Uterus (tissue), 4 donors: ENCODE results near the gene FHIT. TPM values are rescaled to one million over a fixed set of nuclear protein-coding genes. Genes with fewer than 3 reads are reported as not detected.

Experiments used
- DNase-seq, 2 donors: peaks; one replicate each; pipeline ENCODE4 v3.0.0-alpha.2; 2019 to 2020
- H3K27ac ChIP-seq, 2 donors: fragments of 200-600 bp; sonication (generic); 1 replicate in 1 of 2; 2 replicates in 1 of 2; pipeline ENCODE4 v1.5.1; 2016 to 2018
- H3K27me3 ChIP-seq, 2 donors: fragments of 200-600 bp; sonication (generic); one replicate each; pipeline ENCODE4 v1.5.1; 2018 to 2019; ENCODE audit warnings: control low read depth in 1 of 2
- H3K36me3 ChIP-seq, 2 donors: fragments of 200-600 bp; sonication (generic); one replicate each; pipeline ENCODE4 v1.5.1; 2019; ENCODE audit warnings: control low read depth in 1 of 2
- H3K4me1 ChIP-seq, 2 donors: fragments of 200-600 bp; sonication (generic); one replicate each; pipeline ENCODE4 v1.5.1; 2018 to 2019; ENCODE audit warnings: control low read depth in 1 of 2
- H3K4me3 ChIP-seq, 2 donors: fragments of 200-600 bp; sonication (generic); 1 replicate in 1 of 2; 2 replicates in 1 of 2; pipeline ENCODE4 v1.5.1; 2018 to 2019; ENCODE audit warnings: mild to moderate bottlenecking in 1 of 2
- H3K9me3 ChIP-seq, 2 donors: fragments of 200-600 bp; sonication (generic); one replicate each; pipeline ENCODE4 v1.5.1; 2019; ENCODE audit warnings: control low read depth in 1 of 2
- POLR2A ChIP-seq, 2 donors: fragments of 450-650 bp; IDR thresholded peaks; one replicate each; pipeline ENCODE4 v1.6.1; 2016; ENCODE audit warnings: antibody characterized with exemption in 2 of 2, mild to moderate bottlenecking in 1 of 2, moderate library complexity in 1 of 2
- intact Hi-C: fragments of 100-400 bp; cut with DNase I; formaldehyde crosslinking; loops from one replicate; pipeline ENCODE4 v1.15.1; 2023; ENCODE audit warnings: low total_unique reads
- total RNA-seq, 4 donors: library from RNA; depleted of rRNA in 3 of 4; stranded (reverse); fragments of >200 nt in 3 of 4; gene quantifications; one replicate each; pipeline versions ENCODE4 v1.1.0 to v1.2.4, GENCODE V29; 2014 to 2023
- TF ChIP-seq, protein P1 (sequence below), 4 experiments: fragments of 200-600 bp in 2 of 4; fragments of 450-650 bp in 2 of 4; sonication (generic) in 2 of 4; IDR thresholded peaks; one replicate each; pipeline ENCODE4 v1.5.1; 2016 to 2019; ENCODE audit warnings: antibody characterized with exemption in 4 of 4, mild to moderate bottlenecking in 2 of 4, moderate library complexity in 1 of 4
- donor health status: DM: yes; HTN: yes; CAD: no.

FHIT gene
- total RNA-seq, 4 donors from 2014 or later, result 1.3 to 15.2 (median 7.3) TPM

GRCh38 chr3:59839810-59840515 is 1411.3 kb downstream of the FHIT start:
- no peak overlapping the region for H3K27ac ChIP-seq
- TF ChIP-seq, protein P1, sequence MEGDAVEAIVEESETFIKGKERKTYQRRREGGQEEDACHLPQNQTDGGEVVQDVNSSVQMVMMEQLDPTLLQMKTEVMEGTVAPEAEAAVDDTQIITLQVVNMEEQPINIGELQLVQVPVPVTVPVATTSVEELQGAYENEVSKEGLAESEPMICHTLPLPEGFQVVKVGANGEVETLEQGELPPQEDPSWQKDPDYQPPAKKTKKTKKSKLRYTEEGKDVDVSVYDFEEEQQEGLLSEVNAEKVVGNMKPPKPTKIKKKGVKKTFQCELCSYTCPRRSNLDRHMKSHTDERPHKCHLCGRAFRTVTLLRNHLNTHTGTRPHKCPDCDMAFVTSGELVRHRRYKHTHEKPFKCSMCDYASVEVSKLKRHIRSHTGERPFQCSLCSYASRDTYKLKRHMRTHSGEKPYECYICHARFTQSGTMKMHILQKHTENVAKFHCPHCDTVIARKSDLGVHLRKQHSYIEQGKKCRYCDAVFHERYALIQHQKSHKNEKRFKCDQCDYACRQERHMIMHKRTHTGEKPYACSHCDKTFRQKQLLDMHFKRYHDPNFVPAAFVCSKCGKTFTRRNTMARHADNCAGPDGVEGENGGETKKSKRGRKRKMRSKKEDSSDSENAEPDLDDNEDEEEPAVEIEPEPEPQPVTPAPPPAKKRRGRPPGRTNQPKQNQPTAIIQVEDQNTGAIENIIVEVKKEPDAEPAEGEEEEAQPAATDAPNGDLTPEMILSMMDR (IDR thresholded peaks at IDR 0.05), result no peak
- no peak for TF ChIP-seq POLR2A (IDR thresholded peaks at IDR 0.05)
- no peaks in the 10 kb centered on the region for H3K36me3 ChIP-seq
- H3K4me1 ChIP-seq, result no peaks in the 10 kb centered on the region
- no peak for DNase-seq
- intact Hi-C loops, result no loop called here
- no peaks in the 10 kb centered on the region for H3K27me3 ChIP-seq
- no peaks in the 10 kb centered on the region for H3K9me3 ChIP-seq
- H3K4me3 ChIP-seq, result no peak overlapping the region

DNA sequence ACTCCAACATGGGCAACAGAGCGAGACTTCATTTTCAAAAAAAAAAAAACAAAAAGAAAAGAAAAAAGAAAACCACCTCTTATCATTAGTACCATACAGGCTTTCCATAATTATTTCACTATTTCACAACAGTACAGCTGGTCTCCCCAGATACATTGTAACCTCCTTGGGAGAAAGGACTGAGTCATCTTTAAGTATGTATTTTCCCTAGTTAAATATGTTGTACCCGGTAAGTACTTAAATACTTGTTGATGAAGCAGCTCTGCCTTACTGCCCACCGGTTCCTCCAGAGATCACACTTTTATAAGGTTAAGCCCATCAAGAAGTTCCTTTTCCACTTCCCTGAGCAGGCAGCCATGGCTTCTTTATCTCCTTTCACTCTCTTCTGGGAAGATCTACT is 1412.0 kb downstream of the FHIT start:
- no peaks in the 10 kb centered on the region for H3K27me3 ChIP-seq

GRCh38 chr3:59836531-59836930 is 1414.7 kb downstream of the FHIT start:
- Histone ChIP-seq H3K9me3 (no peaks in the 10 kb centered on the region), H3K27ac (no peak overlapping the region), H3K4me3 (no peak overlapping the region), H3K4me1 (no peaks in the 10 kb centered on the region), H3K36me3 (no peaks in the 10 kb centered on the region), H3K27me3 (no peaks in the 10 kb centered on the region)
- no peak for TF ChIP-seq POLR2A (IDR thresholded peaks at IDR 0.05)
- TF ChIP-seq, protein P1 (IDR thresholded peaks at IDR 0.05), result no peak
- no peak for DNase-seq
- intact Hi-C loops, result no loop called here

More for the DNA sequence above, 1412.0 kb downstream of the FHIT start:
- no peak for DNase-seq
- Histone ChIP-seq H3K27ac (no peak overlapping the region), H3K4me1 (no peaks in the 10 kb centered on the region), H3K9me3 (no peaks in the 10 kb centered on the region), H3K36me3 (no peaks in the 10 kb centered on the region), H3K4me3 (no peak overlapping the region)
- no peak for TF ChIP-seq POLR2A (IDR thresholded peaks at IDR 0.05)
- TF ChIP-seq, protein P1 (IDR thresholded peaks at IDR 0.05), result no peak
- intact Hi-C loops, result no loop called here

GRCh38 chr3:59832702-59833101 is 1418.5 kb downstream of the FHIT start:
- Histone ChIP-seq H3K27ac (no peak overlapping the region), H3K9me3 (no peaks in the 10 kb centered on the region), H3K27me3 (no peaks in the 10 kb centered on the region), H3K4me3 (no peak overlapping the region), H3K4me1 (no peaks in the 10 kb centered on the region), H3K36me3 (no peaks in the 10 kb centered on the region)
- intact Hi-C loops, result no loop called here
- TF ChIP-seq, protein P1 (IDR thresholded peaks at IDR 0.05), result no peak
- no peak for TF ChIP-seq POLR2A (IDR thresholded peaks at IDR 0.05)
- no peak for DNase-seq

- Histone ChIP-seq H3K27ac (no peak overlapping the region), H3K9me3 (no peaks in the 10 kb centered on the region), H3K4me1 (no peaks in the 10 kb centered on the region), H3K4me3 (no peak overlapping the region), H3K36me3 (no peaks in the 10 kb centered on the region), H3K27me3 (no peaks in the 10 kb centered on the region)
- intact Hi-C loops, result no loop called here
- no peak for TF ChIP-seq POLR2A (IDR thresholded peaks at IDR 0.05)
- TF ChIP-seq, protein P1 (IDR thresholded peaks at IDR 0.05), result no peak
- DNase-seq, result no peak
Measured at GRCh38 chr3:59832241-59832640, 1419.0 kb downstream of the FHIT start.
